Measurements from ENCODE around the gene UBXN2A. TPM values are rescaled to one million over a fixed set of nuclear protein-coding genes. Genes with fewer than 3 reads are reported as not detected.

Gene UBXN2A
- polyA plus RNA-seq, 3 donors = 16.1 to 22.9 (median 17.0) TPM

GRCh38 chr2:24052951-24053350 lies 112.7 kb downstream of the UBXN2A start:
- DNase-seq (ENCODE audit: extremely low read depth in 1 of 11, low read depth in 9 of 11, low spot score in 4 of 11) = no peak

Other genes with a start within 250 kb of the UBXN2A start
- gene ATAD2B, start 13.3 kb upstream of the UBXN2A start, polyA plus RNA-seq (ENCODE audit: insufficient read length in 3 of 3) = 10 to 100 TPM; 16.6 to 21.0 (median 20.9) TPM
- gene MFSD2B, start 69.6 kb downstream of the UBXN2A start, polyA plus RNA-seq (ENCODE audit: insufficient read length in 3 of 3) = 1 to 10 TPM; 2.1 to 3.9 (median 3.4) TPM
- gene WDCP, start 106.9 kb downstream of the UBXN2A start, polyA plus RNA-seq (ENCODE audit: insufficient read length in 3 of 3) = 10 to 100 TPM; 14.5 to 15.4 (median 15.1) TPM
- 10 to 100 TPM in 2 of 3 donors, 1 to 10 TPM in 1; 9.4 to 10.5 (median 10.4) TPM for gene FKBP1B, start 109.3 kb downstream of the UBXN2A start, polyA plus RNA-seq (ENCODE audit: insufficient read length in 3 of 3)
- gene SF3B6, start 135.9 kb downstream of the UBXN2A start, polyA plus RNA-seq (ENCODE audit: insufficient read length in 3 of 3) = 100 to 1,000 TPM; 128 to 165 (median 160) TPM
- gene TP53I3, start 144.4 kb downstream of the UBXN2A start, polyA plus RNA-seq (ENCODE audit: insufficient read length in 3 of 3) = 10 to 100 TPM; 38.2 to 48.8 (median 48.2) TPM
- gene PFN4, start 182.9 kb downstream of the UBXN2A start, polyA plus RNA-seq (ENCODE audit: insufficient read length in 3 of 3) = 1 to 10 TPM; 1.5 to 3.5 (median 2.6) TPM
- gene FAM228B, start 183.0 kb downstream of the UBXN2A start, polyA plus RNA-seq (ENCODE audit: insufficient read length in 3 of 3) = 10 to 100 TPM; 23.1 to 30.8 (median 29.1) TPM
- 1 to 10 TPM in 2 of 3 donors, under 1 TPM in 1; 0.68 to 1.3 (median 1.2) TPM for gene FAM228A, start 234.6 kb downstream of the UBXN2A start, polyA plus RNA-seq (ENCODE audit: insufficient read length in 3 of 3)